HG02970 (cell line): Measurements from ENCODE around the gene HSPA4.

Source experiments
- ATAC-seq: cut with Tn5 transposase; IDR thresholded peaks from one replicate; pipeline ENCODE4 v1.9.1; 2021; ENCODE audit warnings: mild to moderate bottlenecking, moderate library complexity, moderate number of reproducible peaks; ENCODE audit not compliant: unreplicated experiment, low FRiP score

The HSPA4 gene

GRCh38 chr5:133149345-133149744, 97.5 kb downstream of the HSPA4 start:
- ATAC-seq = no peak

DNA sequence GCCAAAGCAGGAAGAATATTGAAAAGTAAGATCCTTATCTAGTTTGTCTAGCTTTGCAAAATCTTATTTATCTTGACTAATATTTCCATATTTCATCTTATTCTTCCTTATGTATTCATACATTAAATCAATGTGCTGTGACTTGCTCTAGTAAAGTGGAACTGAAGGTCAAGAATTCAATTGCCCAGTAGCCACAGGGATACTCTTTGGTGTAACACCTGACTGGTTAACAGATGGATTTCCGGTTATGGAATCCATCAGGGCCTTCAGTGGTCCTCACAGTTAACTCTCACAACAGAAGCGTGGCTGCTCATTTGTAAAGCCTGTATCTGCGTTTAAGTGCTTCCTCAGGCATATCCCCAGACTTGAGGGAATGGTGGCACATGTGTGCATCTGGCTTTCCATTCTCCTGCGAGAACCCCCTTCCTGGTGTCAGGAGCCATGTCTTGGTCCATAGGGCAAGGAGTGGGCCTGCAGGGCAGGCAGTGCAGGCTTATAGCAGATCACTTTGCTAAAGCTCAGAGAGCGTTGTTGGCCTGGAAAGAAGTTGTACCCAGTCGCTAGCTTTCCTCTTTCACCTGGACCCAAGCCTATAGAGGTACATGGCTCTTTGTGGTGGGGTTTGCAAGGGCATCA, 99.2 kb downstream of the HSPA4 start:
- no peak for ATAC-seq

- no peak for ATAC-seq
These were observed 102.7 kb downstream of the HSPA4 start for GRCh38 chr5:133154274-133155075.

GRCh38 chr5:133155326-133155969, 103.6 kb downstream of the HSPA4 start:
- ATAC-seq = no peak
